ENCODE measurements around the gene RBFOX2. TPM values are rescaled to one million over a fixed set of nuclear protein-coding genes. Genes with fewer than 3 reads are reported as not detected.

The RBFOX2 gene
- total and polyA plus RNA-seq, 4 donors = 14.2 to 53.6 (median 25.6) TPM

GRCh38 chr22:35894464-35894878, 134.2 kb downstream of the RBFOX2 start:
- no peak for DNase-seq (ENCODE audit: low spot score)
- TF ChIP-seq NR2F2 (IDR thresholded peaks at IDR 0.05) (no peak), CTCF (IDR thresholded peaks at IDR 0.05; ENCODE audit: low read depth, low read length, missing input control) (no peak), SP1 (IDR thresholded peaks at IDR 0.05) (no peak), GABPA (IDR thresholded peaks at IDR 0.05 in 1 of 2, conservative IDR thresholded peaks at IDR 0.05 in 1 of 2) (no peak), JUND (IDR thresholded peaks at IDR 0.05) (no peak), MAX (IDR thresholded peaks at IDR 0.05) (no peak), FOXA1 (IDR thresholded peaks at IDR 0.05) (no peak), EGR1 (IDR thresholded peaks at IDR 0.05; ENCODE audit: low read depth in 2 of 2) (no peak)
- Histone ChIP-seq H3K36me3 (ENCODE audit: control insufficient read depth in 4 of 4, insufficient read depth in 3 of 4, low read depth in 1 of 4, low read length in 3 of 4) (no peaks in the 10 kb centered on the region), H3K4me3 (ENCODE audit: low read depth in 1 of 3, low read length in 3 of 3) (no peak overlapping the region), H3K27ac (ENCODE audit: low read depth in 1 of 2, low read length in 2 of 2) (no peak overlapping the region), H3K4me1 (ENCODE audit: control insufficient read depth in 4 of 4, insufficient read depth in 4 of 4, low read length in 3 of 4) (peaks cover 1 to 19% (median 15%) of the 10 kb centered on the region in 4 donors), H3K9ac (ENCODE audit: low read depth in 1 of 2, low read length in 2 of 2) (no peak overlapping the region), H3K27me3 (ENCODE audit: control insufficient read depth in 4 of 4, insufficient read depth in 4 of 4, low read length in 3 of 4) (no peaks in the 10 kb centered on the region), H3K9me3 (ENCODE audit: control insufficient read depth in 4 of 4, low read length in 3 of 4) (no peaks in the 10 kb centered on the region)
- WGBS = 79% methylated on average over 7 of the region's 7 CpGs

GRCh38 chr22:35893698-35894097, 134.9 kb downstream of the RBFOX2 start:
- Histone ChIP-seq H3K9me3 (ENCODE audit: control insufficient read depth in 4 of 4, low read length in 3 of 4) (no peaks in the 10 kb centered on the region), H3K9ac (ENCODE audit: low read depth in 1 of 2, low read length in 2 of 2) (no peak overlapping the region), H3K36me3 (ENCODE audit: control insufficient read depth in 4 of 4, insufficient read depth in 3 of 4, low read depth in 1 of 4, low read length in 3 of 4) (no peaks in the 10 kb centered on the region), H3K4me1 (ENCODE audit: control insufficient read depth in 4 of 4, insufficient read depth in 4 of 4, low read length in 3 of 4) (peaks cover 1 to 19% (median 15%) of the 10 kb centered on the region in 4 donors), H3K4me3 (ENCODE audit: low read depth in 1 of 3, low read length in 3 of 3) (no peak overlapping the region), H3K27me3 (ENCODE audit: control insufficient read depth in 4 of 4, insufficient read depth in 4 of 4, low read length in 3 of 4) (no peaks in the 10 kb centered on the region), H3K27ac (ENCODE audit: low read depth in 1 of 2, low read length in 2 of 2) (peak overlapping the region in 1 of 2 donors; percentile 13)
- 32% methylated on average over 4 of the region's 4 CpGs for WGBS
- TF ChIP-seq ATF3 (IDR thresholded peaks at IDR 0.05) (no peak), MAX (IDR thresholded peaks at IDR 0.05) (no peak), FOXA2 (IDR thresholded peaks at IDR 0.05) (no peak), REST (IDR thresholded peaks at IDR 0.05) (peak; percentile 57), HNF4A (conservative IDR thresholded peaks at IDR 0.05) (peak; percentile 88), CTCF (IDR thresholded peaks at IDR 0.05; ENCODE audit: low read depth, low read length, missing input control) (no peak), RAD21 (IDR thresholded peaks at IDR 0.05) (peak; percentile 45 to 56), HNF4G (IDR thresholded peaks at IDR 0.05) (peak; percentile 30), YY1 (IDR thresholded peaks at IDR 0.05) (peak; percentile 79), NR2F2 (IDR thresholded peaks at IDR 0.05) (peak; percentile 91), FOXA1 (IDR thresholded peaks at IDR 0.05) (no peak), ZBTB33 (IDR thresholded peaks at IDR 0.05) (no peak), RXRA (IDR thresholded peaks at IDR 0.05) (peak; percentile 88 to 91), SP1 (IDR thresholded peaks at IDR 0.05) (peak; percentile 81), JUND (IDR thresholded peaks at IDR 0.05) (peak; percentile 37 to 47), TAF1 (conservative IDR thresholded peaks at IDR 0.05) (no peak), EGR1 (IDR thresholded peaks at IDR 0.05; ENCODE audit: low read depth in 2 of 2) (no peak), GABPA (IDR thresholded peaks at IDR 0.05 in 1 of 2, conservative IDR thresholded peaks at IDR 0.05 in 1 of 2) (no peak)
- no peak for DNase-seq (ENCODE audit: low spot score)
